CD4-positive, alpha-beta T cell treated with Interleukin-15 for 1 hour (primary cell): Measurements from ENCODE around the gene CENPQ.

ENCODE experiments used
- DNase-seq: peaks from one replicate; pipeline ENCODE4 v3.0.0-alpha.2; 2020

CENPQ gene

DNA sequence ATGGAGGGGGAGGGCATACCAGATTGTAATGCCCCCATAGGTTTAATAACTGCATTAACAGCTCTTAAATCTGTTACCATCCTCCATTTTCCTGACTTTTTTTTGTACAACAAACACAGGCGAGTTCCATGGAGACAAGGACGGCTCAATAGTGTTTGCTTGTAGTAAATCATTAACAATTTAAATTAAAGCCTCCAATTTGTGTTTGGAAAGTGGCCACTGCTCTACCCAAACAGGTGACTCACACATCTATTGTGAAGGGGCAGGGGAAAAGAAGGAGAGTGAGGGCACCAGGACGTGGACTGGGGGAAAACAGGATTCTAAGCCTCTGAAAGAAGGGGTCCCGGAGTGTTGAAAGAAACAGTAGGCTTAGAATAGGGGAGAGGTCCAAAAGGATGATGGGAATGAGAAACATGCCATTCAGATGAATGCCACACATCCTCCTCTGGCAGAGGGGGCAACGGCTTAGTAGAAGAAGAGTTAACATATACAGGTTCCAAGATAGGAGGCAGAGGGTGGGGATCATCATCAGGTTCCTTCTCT, 43.5 kb downstream of the CENPQ start:
- DNase-seq = no peak

DNA sequence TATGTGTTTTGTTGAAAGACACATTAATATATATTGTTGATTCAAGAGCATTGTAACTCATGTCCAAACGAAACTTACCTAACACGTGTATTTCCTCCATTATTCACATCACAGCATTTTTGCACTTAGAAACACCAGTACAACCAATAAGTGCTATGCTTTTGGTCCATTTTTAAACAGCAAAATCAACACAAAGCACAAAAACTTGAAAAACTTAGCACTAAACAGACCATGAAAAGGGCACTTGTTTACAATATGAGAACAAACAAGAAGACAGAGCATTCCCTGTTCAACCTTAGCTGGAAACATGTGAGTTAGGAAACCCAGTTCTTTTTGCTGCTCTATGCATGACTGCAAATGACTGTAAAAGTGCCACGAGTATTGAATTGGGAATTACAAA, 46.2 kb downstream of the CENPQ start:
- DNase-seq = no peak

- DNase-seq = no peak
These were observed 50.2 kb downstream of the CENPQ start for GRCh38 chr6:49513153-49513989.

DNA sequence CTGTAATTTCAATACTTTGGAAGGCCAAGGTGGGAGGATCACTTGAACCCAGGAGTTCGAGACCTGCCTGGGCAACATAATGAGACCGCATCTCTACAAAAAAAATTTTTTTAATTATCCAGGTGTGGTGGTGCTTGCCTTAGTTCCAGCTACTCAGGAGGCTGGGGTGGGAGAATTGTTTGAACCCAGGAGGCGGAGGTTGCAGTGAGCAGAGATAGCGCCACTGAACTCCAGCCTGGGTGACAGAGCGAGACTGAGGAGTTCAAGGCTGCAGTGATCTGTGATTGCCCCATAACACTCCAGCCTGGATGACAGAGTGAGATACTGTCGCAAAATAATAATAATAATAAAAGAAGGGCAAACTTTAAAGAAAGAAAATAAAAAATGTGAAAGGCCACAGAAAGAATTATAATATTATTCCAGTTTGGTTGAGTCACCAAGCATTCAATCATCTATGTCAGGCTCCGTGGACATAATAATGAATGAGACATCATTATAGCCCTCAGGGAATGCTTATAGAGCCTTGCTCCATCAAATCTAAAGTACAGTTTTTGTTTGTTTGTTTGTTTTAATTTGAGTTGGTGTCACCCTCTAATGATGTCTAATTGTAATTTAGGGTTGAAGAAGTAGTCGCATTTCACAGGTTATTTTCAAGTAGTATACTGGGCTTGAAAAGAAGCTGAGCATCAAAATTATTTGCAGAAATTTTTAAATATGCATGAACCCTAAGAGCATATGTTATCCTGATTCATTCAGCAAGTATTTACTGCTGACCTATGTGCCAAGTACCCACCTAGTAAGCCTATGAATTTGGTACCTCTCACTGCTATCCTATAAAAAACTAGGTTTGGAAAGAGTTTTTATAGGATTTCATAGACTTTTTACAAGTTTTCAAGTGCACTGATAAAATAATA, 51.7 kb downstream of the CENPQ start:
- no peak for DNase-seq

DNA sequence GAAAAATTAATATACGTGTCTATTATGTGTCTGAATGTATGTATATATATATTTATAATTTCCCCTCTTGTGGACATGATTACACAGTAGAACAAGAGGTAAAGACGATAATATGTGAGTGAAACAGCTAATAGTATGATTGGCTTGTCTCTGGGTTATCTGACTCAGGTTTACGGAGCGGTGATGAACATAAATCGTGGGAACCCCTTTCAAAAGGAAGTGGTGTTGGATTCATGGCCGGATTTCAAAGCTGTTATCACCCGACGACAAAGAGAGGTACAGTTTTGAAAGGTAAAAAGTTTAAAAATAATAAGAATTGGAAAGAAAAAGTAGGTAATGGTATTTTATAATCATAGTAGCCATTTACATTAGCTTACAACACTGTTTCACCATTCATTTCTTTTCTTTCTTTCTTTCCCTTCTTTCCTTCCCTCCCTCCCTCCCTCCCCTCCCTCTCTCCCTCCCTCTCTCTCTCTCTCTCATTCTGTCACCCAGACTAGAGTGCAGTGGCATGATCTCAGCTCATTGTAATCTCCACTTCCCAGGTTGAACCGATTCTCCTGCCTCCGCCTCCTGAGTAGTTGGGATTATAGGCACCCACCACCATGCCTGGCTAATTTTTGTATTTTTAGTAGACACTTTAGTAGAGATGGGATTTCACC, 52.4 kb downstream of the CENPQ start:
- no peak for DNase-seq

- no peak for DNase-seq
These were observed 53.0 kb downstream of the CENPQ start for GRCh38 chr6:49516147-49516505.

DNA sequence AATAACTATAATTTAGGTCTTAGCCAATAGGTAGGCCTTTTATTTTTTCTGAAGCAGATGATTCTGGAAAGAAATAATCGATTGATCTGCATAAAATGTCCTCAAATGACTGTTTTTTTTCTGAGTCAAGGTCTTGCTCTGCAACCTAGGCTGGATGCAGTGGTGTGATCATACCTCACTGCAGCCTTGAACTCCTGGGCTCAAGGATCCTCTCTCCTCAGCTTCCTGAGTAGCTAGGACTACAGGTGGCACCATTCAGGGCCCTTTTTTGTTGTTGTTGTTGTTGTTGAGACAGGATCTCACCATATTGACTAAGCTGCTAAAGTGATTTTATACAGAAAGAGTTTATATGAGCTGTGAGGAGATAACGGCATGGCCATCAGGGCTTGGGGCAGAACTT, 54.7 kb downstream of the CENPQ start:
- no peak for DNase-seq

DNA sequence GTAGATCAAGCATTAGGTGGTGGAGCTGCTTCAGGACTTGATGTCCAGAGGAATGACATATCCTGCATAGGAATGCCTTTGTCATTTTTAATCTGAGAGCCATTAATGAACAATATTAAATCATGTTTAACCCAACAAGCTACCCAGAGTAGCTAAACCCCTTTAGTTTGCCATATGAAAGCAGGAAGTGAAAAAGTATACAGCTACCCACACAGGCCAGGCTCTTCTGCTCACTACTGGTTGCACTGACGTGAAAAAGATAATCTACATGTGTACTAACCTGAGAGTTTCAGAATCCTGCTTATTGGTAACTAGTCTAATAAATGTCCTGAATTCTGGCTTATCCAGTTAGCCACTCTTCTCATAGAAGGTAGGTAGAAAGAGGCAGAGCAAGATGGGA, 56.5 kb downstream of the CENPQ start:
- DNase-seq = no peak

DNA sequence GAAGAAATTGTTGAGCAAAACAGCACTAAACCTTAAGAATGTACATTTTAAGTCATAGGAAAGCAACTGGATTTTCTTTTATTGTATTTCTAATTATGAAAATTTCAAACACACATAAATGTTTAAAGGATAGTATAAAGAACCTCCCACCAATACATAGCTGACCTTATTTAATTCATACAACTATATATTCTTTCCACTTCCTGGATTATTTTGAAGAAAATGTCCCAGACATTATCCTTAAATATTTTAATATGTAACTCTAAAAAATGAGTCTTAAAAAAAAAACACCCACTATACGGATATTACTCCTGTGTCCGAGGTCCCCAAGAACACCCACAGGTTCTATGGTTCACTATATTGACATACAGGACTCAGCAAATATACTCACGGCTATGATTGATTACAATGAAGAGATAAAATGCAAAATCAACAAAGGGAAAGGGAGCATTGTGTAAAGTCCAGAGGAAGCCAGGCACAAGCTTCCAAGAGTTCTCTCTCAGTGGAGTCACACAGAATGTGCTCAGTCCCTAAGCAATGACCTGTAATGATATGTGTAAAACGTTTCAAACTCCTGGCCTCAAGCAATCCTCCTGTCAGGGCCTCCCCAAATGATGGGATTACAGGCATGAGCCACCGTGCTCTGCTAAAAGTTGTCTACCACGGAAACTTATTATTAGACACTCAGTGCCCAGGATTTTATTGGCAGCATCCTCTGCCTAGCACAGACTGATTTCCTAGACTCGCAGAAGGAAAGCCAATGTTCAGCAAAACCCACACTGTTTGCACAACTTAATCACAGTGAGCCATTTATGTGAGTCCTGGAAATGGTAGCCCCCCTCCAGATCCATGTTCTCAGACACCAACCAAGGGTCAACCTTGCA, 59.8 kb downstream of the CENPQ start:
- DNase-seq = no peak

GRCh38 chr6:49523901-49524300, 60.7 kb downstream of the CENPQ start:
- DNase-seq = no peak

GRCh38 chr6:49524541-49524940, 61.4 kb downstream of the CENPQ start:
- no peak for DNase-seq

- DNase-seq = no peak
These were observed 63.4 kb downstream of the CENPQ start for GRCh38 chr6:49526598-49526997.

DNA sequence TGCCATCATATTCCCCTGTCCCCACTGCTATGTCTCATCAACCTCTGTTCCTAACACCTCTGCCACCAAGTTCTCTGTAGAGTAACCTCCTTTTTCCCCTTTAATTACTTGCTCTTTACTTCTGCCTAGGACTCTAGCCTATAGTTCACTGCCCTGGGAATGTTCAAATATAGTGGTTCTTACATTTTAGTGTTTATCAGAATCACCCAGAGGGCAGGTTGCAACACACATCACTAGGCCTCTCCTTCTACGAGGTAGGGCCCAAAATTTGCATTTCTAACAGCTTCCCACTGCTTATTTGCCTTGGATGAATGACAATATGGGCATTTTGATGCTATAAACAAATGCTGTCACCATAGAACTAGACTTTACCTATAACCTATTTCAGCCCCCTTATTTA, 64.2 kb downstream of the CENPQ start:
- DNase-seq = no peak

GRCh38 chr6:49528571-49528970, 65.4 kb downstream of the CENPQ start:
- no peak for DNase-seq

GRCh38 chr6:49530141-49530776, 67.1 kb downstream of the CENPQ start:
- no peak for DNase-seq

DNA sequence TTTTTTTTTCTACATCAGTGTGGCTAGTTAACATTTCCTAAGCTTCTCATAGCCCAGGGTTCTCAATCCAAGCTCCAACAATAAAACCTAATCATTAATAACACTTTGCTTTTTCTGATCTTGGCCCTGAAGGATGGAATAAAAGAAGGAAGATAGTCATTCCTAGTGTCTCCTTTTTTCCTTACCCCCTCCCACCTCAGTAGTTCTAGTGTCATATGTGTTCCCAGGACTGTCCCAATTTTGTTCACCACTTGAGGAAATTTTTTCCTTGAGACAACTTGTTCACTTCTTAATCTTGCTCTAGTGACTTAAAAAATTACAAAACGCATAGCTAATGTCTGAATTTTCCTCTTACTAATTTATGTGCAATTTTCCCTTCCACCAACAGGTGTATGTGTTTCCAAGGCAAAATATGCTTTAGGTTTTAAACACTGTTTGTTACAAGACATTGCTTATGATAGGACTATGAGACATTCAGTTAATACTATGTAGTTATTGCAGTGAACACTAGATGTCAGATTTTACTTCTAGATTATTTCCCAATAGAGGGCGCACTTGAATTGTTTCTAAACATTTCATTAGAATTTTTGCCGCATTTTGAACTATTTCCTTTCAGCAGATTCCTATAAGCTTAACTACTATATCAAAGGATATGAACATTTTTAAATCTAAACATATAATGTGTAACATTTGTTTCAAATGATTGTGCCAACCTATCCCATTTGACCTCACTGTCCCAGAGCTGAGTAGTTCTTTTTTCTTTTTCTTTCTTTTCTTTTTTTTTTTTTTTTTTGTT, 68.8 kb downstream of the CENPQ start:
- no peak for DNase-seq

- no peak for DNase-seq
These were observed 72.6 kb downstream of the CENPQ start for GRCh38 chr6:49535795-49536194.

GRCh38 chr6:49539102-49539501, 75.9 kb downstream of the CENPQ start:
- no peak for DNase-seq

GRCh38 chr6:49540614-49541013, 77.4 kb downstream of the CENPQ start:
- no peak for DNase-seq

- DNase-seq = no peak
These were observed 78.1 kb downstream of the CENPQ start for GRCh38 chr6:49541210-49541724.

GRCh38 chr6:49541936-49542335, 78.8 kb downstream of the CENPQ start:
- no peak for DNase-seq
